ENCODE results near the gene RBPJL. TPM values are rescaled to one million over a fixed set of nuclear protein-coding genes. Genes with fewer than 3 reads are reported as not detected.

The RBPJL gene
- total RNA-seq: not detected in 2 replicates

- peak; percentile 88 for TF ChIP-seq CTCF (IDR thresholded peaks at IDR 0.05; ENCODE audit: insufficient read depth, low read depth, low read length)
- H3K4me3 ChIP-seq (ENCODE audit: low read depth, low read length): no peak within 1 kb of the TSS
- no peak for DNase-seq (ENCODE audit: low read depth)
These were observed at the start of gene RBPJL for GRCh38 chr20:45306431-45306982. TSS of gene RBPJL (plus strand) at chr20:45306840. CDS start at chr20:45306923, 83 bp downstream.

GRCh38 chr20:45257161-45257560 is 49.5 kb upstream of the RBPJL start:
- DNase-seq (ENCODE audit: low read depth): no peak
- no peak overlapping the region for H3K4me3 ChIP-seq (ENCODE audit: low read depth, low read length)
- no peak for TF ChIP-seq CTCF (IDR thresholded peaks at IDR 0.05; ENCODE audit: insufficient read depth, low read depth, low read length)

GRCh38 chr20:45257711-45258110 is 48.9 kb upstream of the RBPJL start:
- TF ChIP-seq CTCF (IDR thresholded peaks at IDR 0.05; ENCODE audit: insufficient read depth, low read depth, low read length): no peak
- DNase-seq (ENCODE audit: low read depth): no peak
- no peak overlapping the region for H3K4me3 ChIP-seq (ENCODE audit: low read depth, low read length)

- no peak for DNase-seq (ENCODE audit: low read depth)
- no peak for TF ChIP-seq CTCF (IDR thresholded peaks at IDR 0.05; ENCODE audit: insufficient read depth, low read depth, low read length)
- H3K4me3 ChIP-seq (ENCODE audit: low read depth, low read length): no peak overlapping the region
These were observed 48.4 kb upstream of the RBPJL start for GRCh38 chr20:45258259-45258658.

- no peak overlapping the region for H3K4me3 ChIP-seq (ENCODE audit: low read depth, low read length)
- TF ChIP-seq CTCF (IDR thresholded peaks at IDR 0.05; ENCODE audit: insufficient read depth, low read depth, low read length): no peak
- DNase-seq (ENCODE audit: low read depth): no peak
These were observed 48.0 kb upstream of the RBPJL start for GRCh38 chr20:45258664-45259063.

- no peak overlapping the region for H3K4me3 ChIP-seq (ENCODE audit: low read depth, low read length)
- no peak for DNase-seq (ENCODE audit: low read depth)
- no peak for TF ChIP-seq CTCF (IDR thresholded peaks at IDR 0.05; ENCODE audit: insufficient read depth, low read depth, low read length)
These were observed 42.9 kb upstream of the RBPJL start for GRCh38 chr20:45263556-45264266.

Data from fibroblast of villous mesenchyme (primary cell).